Smooth muscle cell (in vitro differentiated cells): Measurements from ENCODE around the gene SLCO6A1. TPM values are rescaled to one million over a fixed set of nuclear protein-coding genes. Genes with fewer than 3 reads are reported as not detected.

Experiments used
- DNase-seq: peaks from one replicate; lab custom pipeline; 2025; ENCODE audit not compliant: unreplicated experiment; lab: John Stamatoyannopoulos, UW
- H2AFZ ChIP-seq: fragments of 200-600 bp; sonication (generic); 2 replicates; pipeline ENCODE4 v1.6.0; 2016; ENCODE audit warnings: antibody characterized with exemption, low read depth, mild to moderate bottlenecking
- H3F3A ChIP-seq: fragments of 200-600 bp; sonication (generic); 2 replicates; pipeline ENCODE4 v1.6.0; 2017; ENCODE audit warnings: antibody characterized with exemption, low read depth
- H3K27ac ChIP-seq: fragments of 200-600 bp; sonication (generic); 2 replicates; pipeline ENCODE4 v1.5.1; 2016; ENCODE audit warnings: low read depth, mild to moderate bottlenecking
- H3K27me3 ChIP-seq: fragments of 200-600 bp; sonication (generic); 2 replicates; pipeline ENCODE4 v1.6.1; 2016; ENCODE audit warnings: low read depth, mild to moderate bottlenecking
- H3K36me3 ChIP-seq: fragments of 200-600 bp; sonication (generic); 2 replicates; pipeline ENCODE4 v1.5.1; 2016; ENCODE audit warnings: low read depth
- H3K4me1 ChIP-seq: fragments of 200-600 bp; sonication (generic); 2 replicates; pipeline ENCODE4 v1.5.1; 2016; ENCODE audit warnings: low read depth
- H3K4me2 ChIP-seq: fragments of 200-600 bp; sonication (generic); 2 replicates; pipeline ENCODE4 v1.6.0; 2016; ENCODE audit warnings: mild to moderate bottlenecking
- H3K4me3 ChIP-seq: fragments of 200-600 bp; sonication (generic); 2 replicates; pipeline ENCODE4 v1.5.1; 2016; ENCODE audit warnings: mild to moderate bottlenecking
- H3K79me2 ChIP-seq: fragments of 200-600 bp; sonication (generic); 2 replicates; pipeline ENCODE4 v1.6.0; 2016; ENCODE audit warnings: low read depth, mild to moderate bottlenecking
- H3K9ac ChIP-seq: fragments of 200-600 bp; sonication (generic); 2 replicates; pipeline ENCODE4 v1.6.0; 2016; ENCODE audit warnings: low read depth
- H3K9me3 ChIP-seq: fragments of 200-600 bp; sonication (generic); replicated peaks from 2 replicates; pipeline ENCODE4 v1.5.1; 2016; ENCODE audit warnings: low read depth
- H4K20me1 ChIP-seq: fragments of 200-600 bp; sonication (generic); 2 replicates; pipeline ENCODE4 v1.6.0; 2016; ENCODE audit warnings: low read depth
- WGBS: methylation state at CpG from one replicate; pipeline ENCODE4 v1.1.7; 2016; ENCODE audit warnings: low lambda C conversion rate; 5-methylcytosine and 5-hydroxymethylcytosine counted together
- polyA plus RNA-seq: library from polyadenylated mRNA; unstranded; fragments of >200 nt; fragmentation: Nextera tagmentation; extraction: Ambion mirVana; gene quantifications from 2 replicates; pipeline ENCODE4 v1.2.1, GENCODE V29; 2016
- total RNA-seq: library from RNA; depleted of rRNA; stranded (reverse); fragments of >200 nt; gene quantifications from 2 replicates; pipeline ENCODE4 v1.2.3, GENCODE V29; 2014
- TF ChIP-seq, protein P1 (sequence below): fragments of 200-600 bp; sonication (generic); IDR thresholded peaks from 2 replicates; pipeline ENCODE4 v1.5.1; 2017; ENCODE audit warnings: borderline replicate concordance, mild to moderate bottlenecking, antibody characterized with exemption; ENCODE audit not compliant: insufficient read depth, poor library complexity, severe bottlenecking

SLCO6A1 gene
- total and polyA plus RNA-seq, 2 experiments from 2014 or later, result 0.31 to 0.70 TPM

DNA sequence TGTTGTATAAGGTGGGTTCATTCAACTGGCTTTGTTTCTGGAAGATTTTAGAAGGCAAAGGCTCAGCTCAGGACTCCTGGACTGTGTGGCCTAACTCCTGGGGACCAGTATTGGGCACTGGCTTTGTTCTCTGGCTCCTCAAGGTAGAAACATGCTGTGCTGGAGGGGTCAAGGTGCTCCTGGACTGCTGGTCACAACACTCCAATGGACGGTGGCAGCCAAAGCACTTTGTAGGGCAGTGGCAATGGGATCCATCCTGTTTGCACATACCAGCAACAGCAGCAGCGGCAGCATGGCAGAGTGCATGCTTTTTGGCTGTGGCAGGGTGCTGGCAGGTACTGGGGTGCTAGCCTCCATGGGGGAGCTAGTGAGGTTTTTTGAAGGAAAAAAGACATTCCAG is 65.3 kb downstream of the SLCO6A1 start:
- TF ChIP-seq, protein P1, sequence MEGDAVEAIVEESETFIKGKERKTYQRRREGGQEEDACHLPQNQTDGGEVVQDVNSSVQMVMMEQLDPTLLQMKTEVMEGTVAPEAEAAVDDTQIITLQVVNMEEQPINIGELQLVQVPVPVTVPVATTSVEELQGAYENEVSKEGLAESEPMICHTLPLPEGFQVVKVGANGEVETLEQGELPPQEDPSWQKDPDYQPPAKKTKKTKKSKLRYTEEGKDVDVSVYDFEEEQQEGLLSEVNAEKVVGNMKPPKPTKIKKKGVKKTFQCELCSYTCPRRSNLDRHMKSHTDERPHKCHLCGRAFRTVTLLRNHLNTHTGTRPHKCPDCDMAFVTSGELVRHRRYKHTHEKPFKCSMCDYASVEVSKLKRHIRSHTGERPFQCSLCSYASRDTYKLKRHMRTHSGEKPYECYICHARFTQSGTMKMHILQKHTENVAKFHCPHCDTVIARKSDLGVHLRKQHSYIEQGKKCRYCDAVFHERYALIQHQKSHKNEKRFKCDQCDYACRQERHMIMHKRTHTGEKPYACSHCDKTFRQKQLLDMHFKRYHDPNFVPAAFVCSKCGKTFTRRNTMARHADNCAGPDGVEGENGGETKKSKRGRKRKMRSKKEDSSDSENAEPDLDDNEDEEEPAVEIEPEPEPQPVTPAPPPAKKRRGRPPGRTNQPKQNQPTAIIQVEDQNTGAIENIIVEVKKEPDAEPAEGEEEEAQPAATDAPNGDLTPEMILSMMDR, result no peak
- DNase-seq, result no peak
- no peak overlapping the region for H3K4me2 ChIP-seq
- 45% methylated on average over 2 of the region's 2 CpGs for WGBS
- no peak overlapping the region for H3K27ac ChIP-seq
- no peak overlapping the region for H3K4me3 ChIP-seq
- H2AFZ ChIP-seq, result no peak overlapping the region
- no peaks in the 10 kb centered on the region for H3K9me3 ChIP-seq
- no peaks in the 10 kb centered on the region for H3K27me3 ChIP-seq
- H3F3A ChIP-seq, result no peaks in the 10 kb centered on the region
- no peaks in the 10 kb centered on the region for H3K36me3 ChIP-seq
- H3K9ac ChIP-seq, result no peak overlapping the region
- H4K20me1 ChIP-seq, result no peaks in the 10 kb centered on the region
- no peaks in the 10 kb centered on the region for H3K79me2 ChIP-seq
- H3K4me1 ChIP-seq, result no peaks in the 10 kb centered on the region

DNA sequence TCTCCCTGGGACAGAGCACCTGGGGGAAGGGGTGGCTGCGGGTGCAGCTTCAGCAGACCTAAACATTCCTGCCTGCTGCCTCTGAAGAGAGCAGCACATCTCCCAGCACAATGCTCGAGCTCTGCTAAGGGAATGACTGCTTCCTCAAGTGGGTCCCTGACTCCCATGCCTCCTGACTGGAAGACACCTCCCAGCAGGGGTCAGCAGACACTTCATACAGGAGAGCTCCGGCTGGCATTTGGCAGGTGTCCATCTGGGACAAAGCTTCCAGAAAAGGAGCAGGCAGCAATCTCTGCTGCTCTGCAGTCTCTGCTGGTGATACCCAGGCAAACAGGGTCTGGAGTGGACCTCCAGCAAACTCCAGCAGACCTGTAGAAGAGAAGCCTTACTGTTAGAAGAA is 77.2 kb downstream of the SLCO6A1 start:
- DNase-seq, result no peak
- Histone ChIP-seq H3F3A (no peaks in the 10 kb centered on the region), H4K20me1 (no peaks in the 10 kb centered on the region), H3K4me3 (no peak overlapping the region), H3K27me3 (no peaks in the 10 kb centered on the region), H3K27ac (no peak overlapping the region), H3K36me3 (no peaks in the 10 kb centered on the region), H3K9ac (no peak overlapping the region), H3K4me2 (no peak overlapping the region), H3K4me1 (peaks cover 9% of the 10 kb centered on the region), H3K9me3 (no peaks in the 10 kb centered on the region), H2AFZ (no peak overlapping the region), H3K79me2 (no peaks in the 10 kb centered on the region)
- TF ChIP-seq, protein P1, result no peak
- WGBS, result 84% methylated on average over 3 of the region's 3 CpGs

DNA sequence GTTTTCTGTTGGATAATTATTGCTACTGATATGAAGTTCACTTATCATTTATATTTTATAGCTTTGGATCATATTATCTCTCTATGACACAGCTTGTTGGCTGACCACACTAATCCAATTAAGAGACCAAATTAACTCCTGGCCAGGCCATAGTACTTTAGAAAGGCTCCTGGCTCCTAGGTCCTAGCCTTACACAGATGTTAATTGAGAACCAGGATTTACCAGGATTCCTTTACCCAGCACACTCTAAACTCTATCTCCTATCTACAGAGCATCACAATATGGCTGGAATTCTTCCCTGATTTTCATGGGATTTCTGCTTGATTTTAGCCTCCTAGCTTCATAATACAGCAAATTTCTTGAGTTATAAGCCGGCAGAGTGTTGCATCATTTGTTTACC is 80.3 kb downstream of the SLCO6A1 start:
- no peak overlapping the region for H3K27ac ChIP-seq
- no peak overlapping the region for H3K4me2 ChIP-seq
- TF ChIP-seq, protein P1, result no peak
- no peaks in the 10 kb centered on the region for H3K36me3 ChIP-seq
- no peak overlapping the region for H3K4me3 ChIP-seq
- no peaks in the 10 kb centered on the region for H3K27me3 ChIP-seq
- H3K9me3 ChIP-seq, result no peaks in the 10 kb centered on the region
- no peak for DNase-seq
- WGBS, result 79% methylated on average over 1 of the region's 1 CpG
- H2AFZ ChIP-seq, result no peak overlapping the region
- H3K79me2 ChIP-seq, result no peaks in the 10 kb centered on the region
- H4K20me1 ChIP-seq, result no peaks in the 10 kb centered on the region
- H3K9ac ChIP-seq, result no peak overlapping the region
- H3K4me1 ChIP-seq, result peaks cover 9% of the 10 kb centered on the region
- H3F3A ChIP-seq, result no peaks in the 10 kb centered on the region

DNA sequence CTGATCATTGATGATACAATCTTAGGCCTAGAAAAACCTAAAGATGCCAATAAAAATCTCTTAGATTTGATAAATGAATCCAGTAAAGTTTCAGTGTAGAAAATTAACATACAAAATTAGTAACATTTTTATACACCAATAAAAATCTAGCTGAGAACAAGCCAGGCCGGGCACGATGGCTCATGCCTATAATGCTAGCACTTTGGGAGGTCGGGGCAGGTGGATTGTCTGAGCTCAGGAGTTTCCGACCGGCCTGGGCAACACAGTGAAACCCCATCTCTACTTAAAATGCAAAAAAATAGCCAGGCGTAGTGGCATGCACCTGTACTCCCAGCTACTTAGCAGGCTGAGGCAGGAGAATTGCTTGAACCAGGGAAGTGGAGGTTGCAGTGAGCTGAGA is 84.4 kb downstream of the SLCO6A1 start:
- whole genome bisulfite sequencing, result 95% methylated on average over 6 of the region's 6 CpGs
- no peak for DNase-seq

More for the DNA sequence above, 84.4 kb downstream of the SLCO6A1 start:
- no peaks in the 10 kb centered on the region for H3K27me3 ChIP-seq
- no peaks in the 10 kb centered on the region for H3F3A ChIP-seq
- H2AFZ ChIP-seq, result no peak overlapping the region
- TF ChIP-seq, protein P1, result no peak
- no peak overlapping the region for H3K4me3 ChIP-seq
- H3K36me3 ChIP-seq, result no peaks in the 10 kb centered on the region
- no peak overlapping the region for H3K9ac ChIP-seq
- no peak overlapping the region for H3K4me2 ChIP-seq
- no peaks in the 10 kb centered on the region for H3K79me2 ChIP-seq
- no peaks in the 10 kb centered on the region for H4K20me1 ChIP-seq
- H3K9me3 ChIP-seq, result no peaks in the 10 kb centered on the region
- H3K4me1 ChIP-seq, result peaks cover 9% of the 10 kb centered on the region
- H3K27ac ChIP-seq, result no peak overlapping the region
